Non-pigmented ciliary epithelial cell (primary cell): ENCODE data around the gene CHRM2.

Source experiments
- DNase-seq: peaks from one replicate; pipeline ENCODE4 v3.0.0-alpha.2; 2010; ENCODE audit warnings: low read depth

The CHRM2 gene

GRCh38 chr7:136894789-136895188 lies 26.3 kb downstream of the CHRM2 start:
- no peak for DNase-seq

GRCh38 chr7:136897676-136898075 lies 29.2 kb downstream of the CHRM2 start:
- no peak for DNase-seq

- no peak for DNase-seq
These were observed 31.6 kb downstream of the CHRM2 start for GRCh38 chr7:136900005-136900404.

GRCh38 chr7:136910771-136911170 lies 42.3 kb downstream of the CHRM2 start:
- DNase-seq = no peak

- DNase-seq = no peak
These were observed 42.9 kb downstream of the CHRM2 start for GRCh38 chr7:136911344-136911743.

GRCh38 chr7:136912339-136912738 lies 43.9 kb downstream of the CHRM2 start:
- no peak for DNase-seq

- no peak for DNase-seq
These were observed 45.6 kb downstream of the CHRM2 start for GRCh38 chr7:136914016-136914415.

GRCh38 chr7:136919820-136920219 lies 51.4 kb downstream of the CHRM2 start:
- no peak for DNase-seq

- DNase-seq = peak; percentile 59
These were observed 54.7 kb downstream of the CHRM2 start for GRCh38 chr7:136923111-136923667.

- peak; percentile 10 for DNase-seq
These were observed 56.6 kb downstream of the CHRM2 start for GRCh38 chr7:136925044-136925443.

- DNase-seq = peak; percentile 24
These were observed 57.1 kb downstream of the CHRM2 start for GRCh38 chr7:136925556-136925955.

GRCh38 chr7:136931169-136931867 lies 62.9 kb downstream of the CHRM2 start:
- no peak for DNase-seq

GRCh38 chr7:136937436-136937835 lies 69.0 kb downstream of the CHRM2 start:
- DNase-seq = no peak

GRCh38 chr7:136938476-136938875 lies 70.0 kb downstream of the CHRM2 start:
- DNase-seq = no peak

GRCh38 chr7:136940122-136940521 lies 71.7 kb downstream of the CHRM2 start:
- DNase-seq = no peak

GRCh38 chr7:136940917-136941316 lies 72.5 kb downstream of the CHRM2 start:
- no peak for DNase-seq

GRCh38 chr7:136941816-136942215 lies 73.4 kb downstream of the CHRM2 start:
- DNase-seq = no peak

GRCh38 chr7:136942401-136942800 lies 73.9 kb downstream of the CHRM2 start:
- DNase-seq = no peak

- no peak for DNase-seq
These were observed 74.5 kb downstream of the CHRM2 start for GRCh38 chr7:136942994-136943393.

- no peak for DNase-seq
These were observed 78.9 kb downstream of the CHRM2 start for GRCh38 chr7:136947347-136947746.

GRCh38 chr7:136950331-136950730 lies 81.9 kb downstream of the CHRM2 start:
- DNase-seq = no peak

GRCh38 chr7:136953386-136953785 lies 84.9 kb downstream of the CHRM2 start:
- DNase-seq = peak; percentile 32

GRCh38 chr7:136956232-136956631 lies 87.8 kb downstream of the CHRM2 start:
- peak; percentile 36 for DNase-seq

- DNase-seq = peak; percentile 22
These were observed 88.2 kb downstream of the CHRM2 start for GRCh38 chr7:136956671-136957070.
